Stimulated activated CD4-positive, alpha-beta T cell treated with anti-CD3 and anti-CD28 coated beads, Interleukin-1b, Interleukin-23, amount 100 ng/mL, for 48 hours (primary cell): Measurements from ENCODE around the gene PPY.
"Not testable (repeated sequence)": the region's sequence is repeated elsewhere in the genome, so short reads cannot be mapped to it uniquely, and the experiment has no call there.

ENCODE experiments used
- DNase-seq: peaks from one replicate; pipeline ENCODE4 v3.0.0-alpha.2; 2020

Gene PPY

DNA sequence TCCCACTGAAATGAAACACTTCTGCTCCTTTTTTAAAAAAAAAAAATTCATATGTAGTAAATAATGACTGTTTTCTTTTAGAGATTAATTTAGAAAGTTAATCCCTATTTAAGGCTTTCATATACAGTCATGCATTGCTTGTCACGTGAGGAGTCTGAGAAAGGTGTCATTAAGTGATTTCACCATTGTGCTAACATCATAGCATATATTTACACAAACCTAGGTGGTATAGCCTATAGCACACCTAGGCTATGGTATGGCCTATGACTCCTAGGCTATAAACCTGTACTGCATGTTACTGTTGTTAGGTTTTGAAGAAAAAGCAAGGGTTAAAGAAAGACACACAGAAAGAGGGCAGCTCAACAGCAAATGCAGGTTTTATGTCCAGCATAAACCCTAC, 13.7 kb downstream of the PPY start:
- DNase-seq: no peak

DNA sequence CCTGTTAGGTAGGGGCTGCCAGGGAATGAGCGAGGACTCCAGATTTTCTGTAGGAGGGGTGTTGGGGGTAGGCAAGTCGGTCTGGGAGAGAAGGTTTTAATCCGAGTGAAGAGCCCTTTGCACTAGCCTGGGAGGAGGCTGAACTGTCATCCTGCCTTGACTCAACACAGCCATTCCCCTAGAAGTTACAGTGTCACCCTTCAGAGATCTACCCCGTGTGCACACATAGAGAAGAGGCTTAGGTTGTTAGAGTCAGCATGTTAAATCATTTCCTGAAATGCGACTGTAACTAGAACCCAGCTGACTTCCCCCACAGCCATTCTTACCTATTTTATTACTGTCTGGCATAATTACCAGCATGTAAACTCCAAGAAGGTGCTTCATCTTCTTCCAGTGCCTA, 14.3 kb downstream of the PPY start:
- DNase-seq: not testable (repeated sequence)

DNA sequence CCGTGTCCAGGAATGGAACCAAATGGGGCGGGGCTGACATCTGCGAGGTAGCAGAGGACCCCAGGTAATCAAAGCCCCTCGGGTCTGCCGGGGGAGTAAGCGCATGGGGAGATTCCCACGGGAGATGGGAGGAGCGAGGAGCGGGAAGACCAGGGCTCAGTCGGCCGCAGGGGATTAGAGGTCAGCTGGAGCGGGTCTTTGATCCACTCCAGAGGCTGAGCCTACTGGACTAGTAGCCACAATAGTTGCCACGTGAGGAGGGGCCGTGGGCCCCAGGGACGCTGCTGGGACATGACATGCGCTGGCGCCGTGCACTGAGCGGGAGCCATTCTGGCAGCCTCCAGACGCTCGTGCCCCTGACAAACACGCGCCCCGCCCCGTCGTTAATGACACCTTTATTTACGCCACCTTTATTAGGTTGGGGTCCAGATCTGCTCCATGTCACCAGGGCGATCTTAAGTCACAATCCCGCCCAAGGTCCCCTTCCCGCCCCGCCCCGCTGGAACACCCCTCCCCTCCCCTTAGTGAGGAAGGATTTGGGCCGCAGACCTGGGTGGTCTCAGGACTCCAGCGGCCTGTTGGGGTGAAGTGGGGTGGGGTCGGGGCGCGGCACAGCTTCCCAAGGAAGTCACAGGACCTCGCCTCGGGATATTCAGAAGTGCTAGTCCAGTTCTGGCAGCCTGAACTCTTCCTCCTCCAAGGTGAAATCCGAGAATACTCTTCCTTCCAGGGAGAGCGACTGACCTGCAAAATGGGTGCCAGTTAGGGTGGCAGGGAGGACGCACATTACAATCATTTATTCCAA, 15.0 kb downstream of the PPY start:
- no peak for DNase-seq

DNA sequence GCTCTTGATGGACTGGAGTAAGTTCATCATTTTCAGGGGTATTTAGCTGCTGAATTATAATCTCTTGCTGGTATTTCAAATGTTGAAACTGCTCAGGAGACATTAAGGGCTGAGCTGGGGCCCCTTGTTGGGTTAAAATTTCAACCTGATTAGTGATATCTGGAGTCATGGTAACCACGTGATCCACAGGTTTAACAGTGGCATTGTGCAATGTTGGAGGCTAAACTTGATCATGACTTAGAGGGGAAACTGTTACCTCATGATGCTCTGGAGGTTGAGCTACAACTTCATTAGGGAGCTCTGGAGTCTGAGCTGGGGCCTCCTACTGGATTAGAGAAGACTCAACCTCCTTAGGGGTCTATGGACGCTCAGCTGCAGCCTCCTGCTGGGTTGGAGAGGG, 17.7 kb downstream of the PPY start:
- DNase-seq: no peak

DNA sequence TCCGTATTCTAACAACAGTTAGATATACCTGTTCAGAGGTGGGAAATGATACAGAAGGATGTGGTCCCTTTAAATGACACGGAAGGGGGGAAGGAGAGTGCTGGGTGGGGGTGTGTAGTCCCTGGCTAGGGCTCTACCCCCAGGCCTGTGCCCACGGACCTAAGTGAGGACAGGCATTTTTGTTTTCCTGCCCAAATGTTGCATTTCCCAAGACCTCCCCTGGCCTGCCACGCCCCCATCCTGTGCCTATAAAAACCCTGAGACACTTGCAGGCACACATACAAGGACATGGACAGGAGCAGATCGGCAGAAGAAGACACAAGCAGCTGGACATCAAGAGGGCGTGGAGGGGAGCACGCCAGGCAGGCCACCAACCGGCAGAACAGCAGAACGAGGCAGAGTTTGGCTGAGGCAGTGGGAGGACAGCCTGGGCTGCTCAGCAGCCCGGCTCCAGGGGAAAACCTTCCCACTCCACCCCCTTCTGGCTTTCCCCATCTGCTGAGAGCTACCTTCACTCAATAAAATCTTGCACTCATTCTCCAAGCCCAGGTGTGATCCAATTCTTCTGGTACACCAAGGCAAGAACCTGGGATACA, 21.7 kb downstream of the PPY start:
- DNase-seq: no peak

DNA sequence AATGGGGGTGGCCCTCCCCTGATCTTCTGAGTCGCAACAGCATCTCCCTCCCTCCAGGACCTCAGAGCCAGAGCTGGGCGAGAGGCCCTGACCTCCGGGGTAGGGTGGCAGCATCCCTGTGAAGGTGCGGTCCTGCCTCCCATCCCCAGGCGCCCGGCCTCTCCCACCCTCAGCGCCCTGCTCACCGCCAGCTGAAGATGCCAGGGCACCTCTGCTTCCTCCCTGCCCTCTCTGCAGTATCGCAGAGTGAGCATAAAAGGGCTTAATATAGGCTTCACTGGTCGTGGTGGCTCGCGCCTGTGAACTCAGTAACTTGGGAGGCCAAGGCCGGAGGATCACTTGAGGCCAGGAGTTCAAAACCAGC, 24.3 kb downstream of the PPY start:
- DNase-seq: no peak

DNA sequence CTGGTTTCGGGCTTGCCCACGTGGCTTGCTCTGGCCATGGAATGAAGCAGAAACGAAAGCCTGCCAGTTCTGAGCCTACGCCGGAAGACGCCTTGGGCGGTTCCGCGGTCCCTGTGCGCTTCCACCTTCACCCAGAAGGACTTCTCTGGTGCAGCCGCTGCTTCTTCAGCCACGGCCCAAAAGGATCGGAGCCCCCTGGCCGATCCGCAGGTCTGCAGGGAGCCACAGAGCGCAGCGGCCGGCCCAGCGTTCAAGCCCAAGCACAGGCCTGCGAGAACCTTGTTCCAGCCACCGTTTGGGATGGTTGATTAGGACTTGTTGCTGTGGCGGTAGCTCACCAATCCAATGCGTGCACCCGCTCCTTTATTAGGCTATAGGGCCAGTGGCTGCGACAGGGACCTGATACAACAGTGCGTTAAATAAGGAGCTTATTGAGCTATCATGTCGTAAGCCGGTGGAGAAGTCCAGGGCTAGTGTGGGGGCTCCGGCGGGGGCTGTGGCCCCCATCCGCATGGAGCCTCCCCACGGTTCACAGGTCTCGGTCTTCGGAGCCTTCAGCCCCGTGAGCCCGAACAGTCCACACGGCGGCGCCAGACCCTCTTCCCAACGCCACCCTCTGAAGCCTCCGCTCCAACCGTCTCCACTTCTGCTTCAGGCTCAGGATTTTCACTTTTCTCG, 24.8 kb downstream of the PPY start:
- peak; percentile 39 for DNase-seq

DNA sequence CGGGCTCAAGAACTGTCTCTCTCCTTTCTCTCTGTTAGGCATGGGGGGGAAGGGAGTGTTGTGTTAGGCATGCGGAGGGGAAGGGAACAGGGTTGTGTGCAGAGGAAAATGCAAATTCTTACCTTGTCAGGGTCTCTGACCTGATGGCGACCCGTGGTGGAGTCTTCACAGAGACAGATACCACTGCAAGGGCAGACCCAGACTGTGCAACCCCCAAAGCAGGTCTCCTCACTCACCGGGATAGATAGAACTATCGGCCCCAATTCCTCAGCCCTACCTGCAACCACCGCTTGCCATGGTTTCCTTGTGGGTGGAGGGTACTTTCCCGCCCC, 25.3 kb downstream of the PPY start:
- no peak for DNase-seq

DNA sequence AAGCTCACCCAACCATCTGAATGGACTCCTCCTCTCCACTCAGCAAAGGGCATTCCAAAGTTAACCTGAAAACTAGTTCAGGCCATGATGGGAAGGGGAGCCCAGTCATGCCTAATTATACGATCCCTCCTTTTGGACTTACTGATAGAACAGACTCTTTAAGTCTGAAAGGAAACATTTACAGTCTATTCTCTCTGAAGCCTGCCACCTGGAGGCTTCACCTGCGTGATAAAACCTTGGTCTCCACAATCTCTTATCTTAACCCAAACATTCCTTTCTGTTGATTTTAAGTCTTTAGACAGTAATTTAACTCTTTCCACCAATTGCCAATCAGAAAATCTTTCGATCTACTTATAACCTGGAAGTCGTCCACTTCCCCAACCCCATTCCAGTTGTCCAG, 25.9 kb downstream of the PPY start:
- DNase-seq: no peak

DNA sequence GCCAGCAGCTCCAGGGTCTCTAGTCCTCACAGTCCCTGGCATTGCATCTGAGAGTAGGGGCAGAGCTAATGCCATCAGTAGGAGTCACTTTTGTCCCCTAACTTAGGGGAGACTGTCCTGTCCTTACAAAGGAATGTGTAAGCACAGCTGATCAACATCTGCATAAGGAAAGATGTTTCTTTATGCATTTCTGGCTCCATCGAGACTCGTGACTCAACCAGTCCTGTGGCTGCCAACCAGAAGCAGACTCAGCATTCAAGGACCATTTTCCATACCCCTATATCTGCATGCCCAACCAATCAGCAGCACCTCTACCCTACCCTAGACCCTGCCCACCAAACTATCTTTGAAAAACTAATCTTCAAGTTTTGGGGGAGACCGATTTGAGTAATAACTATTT, 26.7 kb downstream of the PPY start:
- no peak for DNase-seq

DNA sequence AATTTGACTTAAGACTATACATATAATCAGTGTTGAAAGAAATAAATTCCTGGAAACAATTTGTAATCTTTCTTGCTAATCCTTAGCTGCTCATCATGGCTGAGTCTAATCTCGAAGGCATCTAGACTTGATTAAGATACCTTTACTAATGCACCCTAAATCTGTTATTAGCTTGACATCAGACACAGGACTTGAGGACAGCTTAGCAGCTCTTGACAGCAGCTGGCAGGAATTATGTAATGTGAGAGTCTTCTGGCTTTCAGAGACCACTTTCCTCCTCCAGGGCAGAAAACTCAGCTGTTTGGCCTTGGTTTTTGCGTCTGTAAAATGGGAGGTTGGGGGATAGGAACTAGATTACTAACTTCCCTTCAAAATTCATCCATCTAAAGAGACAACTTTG, 27.8 kb downstream of the PPY start:
- DNase-seq: no peak

DNA sequence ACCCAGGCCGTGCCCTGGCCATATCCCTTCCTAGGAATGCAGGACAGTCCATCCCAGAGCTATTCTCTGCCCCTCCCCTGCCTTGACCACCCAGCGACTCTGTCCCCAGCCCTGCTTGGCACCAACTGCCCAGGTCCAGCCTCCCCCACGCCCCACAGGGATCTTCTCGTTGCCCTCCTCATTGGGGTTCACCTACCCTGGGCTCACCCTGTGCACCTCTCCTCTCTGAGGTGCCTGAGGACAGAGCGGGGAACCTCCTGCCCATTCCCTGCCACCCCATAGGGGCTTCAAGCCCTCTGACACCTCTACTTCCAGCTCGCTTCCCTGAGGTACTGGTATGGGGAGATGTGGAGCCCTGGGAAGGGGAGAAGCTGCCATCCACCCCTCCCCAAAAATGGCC, 28.7 kb downstream of the PPY start:
- no peak for DNase-seq

DNA sequence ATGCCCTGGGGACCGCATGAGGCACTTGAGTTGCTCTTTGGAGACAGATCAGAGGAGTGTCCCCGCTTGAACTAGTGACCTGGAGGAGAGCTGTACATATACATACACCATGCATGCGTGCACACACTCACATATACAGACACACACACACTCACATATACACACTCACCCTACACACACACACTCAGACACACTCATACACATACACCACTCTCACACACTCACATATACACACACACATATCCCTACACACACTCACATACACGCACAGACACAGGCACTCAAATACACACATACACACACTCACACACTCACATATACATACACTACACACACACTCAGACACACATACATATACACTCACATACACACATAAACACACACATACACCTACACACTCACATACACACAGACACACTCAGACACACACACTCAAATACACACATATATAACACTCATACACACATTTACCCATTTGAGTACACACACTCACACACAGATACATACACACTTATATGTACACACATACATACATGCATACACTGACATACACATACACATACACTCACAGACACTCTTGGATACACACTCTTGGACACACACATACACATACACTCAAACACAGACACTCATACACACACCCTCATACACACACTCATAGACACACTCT, 29.5 kb downstream of the PPY start:
- no peak for DNase-seq

DNA sequence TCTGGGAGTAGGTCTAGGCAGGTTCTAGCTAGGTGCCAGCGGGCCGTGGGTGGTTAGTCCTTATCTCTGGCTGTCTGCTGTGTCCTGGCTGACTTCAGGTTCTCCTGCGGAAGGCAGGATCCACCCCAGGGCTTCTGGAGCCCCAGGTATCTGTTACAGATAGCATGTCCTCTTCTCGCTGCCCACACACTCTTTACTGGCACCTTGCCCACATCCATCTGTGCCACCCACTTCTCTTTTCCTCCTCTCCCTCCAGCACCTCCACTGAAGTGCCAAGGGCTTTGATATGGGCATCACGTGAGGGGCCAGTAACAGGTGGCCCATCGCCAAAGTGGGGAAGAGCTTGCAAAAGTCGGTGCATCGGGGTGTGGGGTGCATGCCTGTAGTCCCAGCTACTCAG, 30.4 kb downstream of the PPY start:
- DNase-seq: no peak

DNA sequence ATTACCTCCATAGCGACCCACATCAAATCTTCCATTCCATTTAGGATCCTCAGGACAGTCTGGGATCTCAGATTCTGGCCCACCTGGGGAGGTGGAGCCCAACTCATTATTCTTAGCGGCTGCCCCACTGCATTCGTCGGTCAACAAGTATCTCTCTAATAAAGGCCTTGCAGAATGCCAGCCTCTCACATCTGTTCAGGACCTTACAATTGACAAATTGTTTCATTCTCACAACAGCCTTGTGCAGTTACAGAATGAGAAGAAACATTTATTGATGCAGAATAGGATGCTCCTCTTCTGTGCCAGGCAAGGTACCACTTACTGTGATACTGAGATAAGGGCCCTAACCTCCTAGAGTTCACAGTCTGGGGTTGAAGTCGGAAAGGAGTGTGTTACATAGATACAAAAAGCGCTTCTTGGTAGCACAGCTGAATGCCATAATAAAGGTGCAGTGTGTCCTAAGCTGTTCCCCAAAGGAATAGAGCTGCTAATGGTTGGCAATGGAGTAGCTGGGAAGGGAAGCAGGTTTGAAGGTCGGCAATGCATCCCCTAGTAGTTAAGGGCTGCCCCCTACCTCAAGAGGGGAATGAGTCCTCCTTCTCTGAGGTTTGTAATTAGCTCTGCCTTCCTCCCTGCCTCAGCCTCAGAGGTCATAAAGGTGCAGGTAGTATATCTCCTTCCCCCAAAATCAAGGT, 32.6 kb downstream of the PPY start:
- DNase-seq: no peak

DNA sequence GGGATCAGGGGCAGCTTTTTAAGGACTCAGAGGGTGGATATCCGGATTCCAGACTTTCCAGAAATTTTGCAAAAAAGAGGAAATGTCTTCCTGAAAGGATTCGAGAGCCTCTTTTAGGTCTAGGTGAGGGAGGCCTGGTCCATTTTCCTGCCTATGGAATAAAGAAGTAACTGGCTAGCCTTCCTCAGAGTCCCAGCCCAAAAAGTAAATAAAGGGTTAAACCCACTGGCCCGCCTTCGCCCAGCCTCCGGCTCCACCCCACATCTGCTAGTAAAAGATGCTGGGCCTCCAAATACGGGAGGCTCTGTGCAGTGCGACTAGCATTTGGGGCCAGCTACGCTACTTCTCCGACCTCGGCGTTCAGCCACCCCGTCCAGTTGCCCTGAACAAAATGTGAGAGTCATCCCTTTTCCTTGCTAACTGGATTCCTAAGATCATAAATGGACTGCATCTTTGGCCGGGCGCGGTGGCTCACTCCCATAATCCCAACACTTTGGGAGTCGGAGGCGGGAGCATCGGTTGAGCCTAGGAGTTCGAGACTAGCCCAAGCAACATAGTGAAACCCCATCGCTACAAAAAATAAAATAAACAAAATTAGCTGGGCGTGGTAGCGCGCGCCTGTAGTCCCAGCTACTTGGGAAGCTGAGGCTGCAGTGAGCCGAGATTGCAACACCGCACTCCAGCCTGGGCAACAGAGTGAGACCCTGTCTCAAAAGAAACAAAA, 34.1 kb downstream of the PPY start:
- DNase-seq: peak; percentile 50

DNA sequence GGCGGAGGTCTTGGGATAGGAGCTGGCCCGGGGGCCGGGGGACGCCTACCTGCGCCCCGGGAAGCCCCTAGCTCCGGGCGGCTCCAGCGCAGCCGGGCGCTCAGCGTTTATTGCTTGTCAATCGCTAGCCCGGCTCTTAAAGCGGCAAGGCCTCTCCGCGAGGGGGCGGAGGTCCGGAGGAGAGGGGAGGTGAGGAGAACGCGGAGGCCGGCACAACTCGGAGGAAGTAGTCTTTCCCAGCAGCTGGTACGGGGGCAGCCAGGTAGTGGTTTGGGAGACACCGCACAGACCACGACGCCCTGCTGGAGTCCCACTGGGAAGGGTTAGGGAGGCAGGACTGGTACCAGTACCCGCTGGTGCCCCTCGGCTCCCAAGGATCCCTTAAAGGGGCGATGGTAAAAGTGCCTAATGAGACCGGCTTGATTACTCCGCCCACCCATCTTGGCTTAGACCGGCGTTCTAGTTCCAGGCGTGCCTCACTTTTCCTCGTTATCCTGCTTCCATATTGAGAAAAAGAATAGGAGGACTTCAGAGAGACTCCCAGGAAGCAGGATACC, 34.8 kb downstream of the PPY start, which contains the start of gene MPP2:
TSS of gene MPP2 (minus strand) at position 112 of the 557 bp plus-strand sequence. CDS start 3,076 bp downstream, outside the sequence.
- peak; percentile 47 for DNase-seq

DNA sequence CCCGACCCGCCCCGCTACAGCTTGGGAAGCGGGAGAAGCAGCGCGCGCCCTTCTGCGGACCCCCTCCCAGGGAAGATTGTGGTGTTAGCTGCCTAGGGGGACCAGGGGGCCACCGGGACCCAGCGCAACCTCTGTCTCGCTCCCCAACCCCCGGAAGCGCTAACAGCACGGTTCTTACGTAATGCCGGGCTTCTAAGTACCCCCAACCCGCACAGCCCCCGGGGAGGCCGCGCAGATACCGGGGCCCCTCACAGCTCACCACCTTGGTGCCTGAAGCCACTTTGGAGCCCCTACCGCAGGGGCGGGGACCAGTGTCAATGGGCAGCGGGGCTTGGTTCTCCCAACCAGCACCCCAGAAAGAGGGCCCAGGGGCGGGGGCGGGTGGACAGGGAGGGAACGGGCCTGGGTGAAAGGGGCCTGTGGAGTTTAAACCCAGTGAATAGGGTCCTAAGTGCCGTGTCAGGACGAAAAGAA, 35.3 kb downstream of the PPY start:
- no peak for DNase-seq

DNA sequence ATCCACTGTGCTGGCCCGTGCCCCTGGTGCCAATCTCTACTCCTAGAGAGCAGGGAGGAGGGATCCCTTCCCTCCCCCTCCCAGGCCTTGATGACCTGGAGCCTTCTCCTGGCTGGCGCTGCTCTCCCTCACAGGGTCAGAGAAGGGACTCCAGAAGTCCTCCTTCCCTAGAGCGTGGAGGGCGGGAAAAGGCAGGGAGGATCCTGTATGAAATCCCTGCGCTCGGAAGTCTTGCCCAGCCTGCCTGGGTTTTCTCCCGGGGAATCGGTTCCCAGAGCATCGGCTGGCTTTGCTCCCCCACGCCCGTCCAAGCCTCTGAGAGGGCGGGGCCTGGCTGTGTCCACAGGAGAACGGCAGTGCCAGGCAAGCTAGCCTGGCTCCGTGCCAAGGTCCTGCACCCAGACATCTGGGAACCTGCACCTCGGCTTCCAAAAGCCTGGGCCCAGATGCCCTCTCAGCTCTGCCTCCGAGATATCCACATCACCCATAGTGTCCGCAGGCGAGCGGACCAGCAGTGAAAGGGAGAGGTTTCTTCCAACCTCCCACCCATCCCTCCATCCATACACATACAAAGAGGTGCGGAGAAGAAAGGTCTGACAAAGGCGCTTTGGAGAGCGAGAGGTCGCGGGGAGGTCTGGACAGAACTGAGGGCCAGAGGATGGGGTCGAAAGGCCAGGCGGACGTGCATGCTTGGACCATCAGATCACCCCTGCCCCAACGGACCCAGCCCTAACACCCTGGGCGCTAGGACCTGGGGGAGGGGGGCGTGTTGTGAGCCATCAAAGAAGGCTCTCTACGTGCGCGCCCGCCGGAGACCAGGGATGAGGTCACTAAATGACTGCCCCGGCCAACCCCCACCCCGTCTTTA, 36.1 kb downstream of the PPY start:
- peak; percentile 37 for DNase-seq

DNA sequence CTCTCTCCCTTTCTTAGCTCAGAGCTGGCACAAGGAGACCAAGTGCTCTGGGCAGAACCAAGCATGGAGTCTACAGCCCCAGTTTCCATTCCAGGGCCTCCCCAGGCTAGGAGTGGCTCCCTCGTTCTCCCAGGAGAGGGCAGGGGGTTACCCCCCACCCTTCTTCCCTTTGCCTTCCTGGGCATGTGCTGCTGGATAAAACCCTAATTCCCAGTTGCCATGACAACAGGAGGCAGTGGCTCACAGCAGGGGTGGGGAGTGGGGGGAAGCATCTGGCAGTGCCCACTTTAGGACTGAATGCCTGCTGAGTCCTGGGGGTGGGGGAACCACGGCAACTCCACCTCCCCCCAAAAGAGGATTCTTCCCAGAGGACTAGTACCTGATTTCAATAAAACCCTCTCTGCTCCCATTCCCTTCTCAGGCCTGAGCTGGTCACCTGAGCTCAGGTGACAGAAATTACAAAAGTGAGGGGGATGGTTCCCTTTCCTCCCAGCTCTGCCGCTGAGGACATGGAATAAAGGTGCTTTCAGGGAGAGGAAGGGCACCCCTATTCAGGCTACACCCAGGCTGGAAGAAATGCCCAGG, 36.8 kb downstream of the PPY start:
- DNase-seq: no peak
